Sigmoid colon (tissue), 4 donors: ENCODE results near the gene KLF15.

Experiments used
- CTCF ChIP-seq, 4 experiments: fragments of 450-650 bp in 3 of 4; fragments of 200-600 bp in 1 of 4; IDR thresholded peaks; one replicate each; pipeline ENCODE4 v1.5.1; 2016 to 2019; ENCODE audit warnings: antibody characterized with exemption in 4 of 4, mild to moderate bottlenecking in 3 of 4, moderate library complexity in 2 of 4
- EP300 ChIP-seq, 4 donors: sonication (generic); formaldehyde crosslinking; IDR thresholded peaks; one replicate each; pipeline ENCODE4 v1.6.1; 2017; ENCODE audit warnings: antibody characterized with exemption in 4 of 4
- POLR2A ChIP-seq, 2 donors: fragments of 450-650 bp; IDR thresholded peaks; one replicate each; pipeline ENCODE4 v1.6.1; 2016; ENCODE audit warnings: antibody characterized with exemption in 2 of 2, mild to moderate bottlenecking in 2 of 2, moderate library complexity in 2 of 2
- POLR2AphosphoS5 ChIP-seq, 4 donors: sonication (generic); formaldehyde crosslinking; IDR thresholded peaks; one replicate each; pipeline ENCODE4 v1.6.1; 2017; ENCODE audit warnings: antibody characterized with exemption in 4 of 4

GRCh38 chr3:126340596-126340942, 16.6 kb downstream of the KLF15 start:
- TF ChIP-seq CTCF (IDR thresholded peaks at IDR 0.05) (no peak), POLR2A (IDR thresholded peaks at IDR 0.05) (no peak), POLR2AphosphoS5 (IDR thresholded peaks at IDR 0.05) (no peak), EP300 (IDR thresholded peaks at IDR 0.05) (no peak)
